GM18909 (cell line): Measurements from ENCODE around the gene CRPPA.
A peak's percentile ranks its signal among the peaks of the same experiment; 100 is the strongest.

Experiments
- ATAC-seq: cut with Tn5 transposase; IDR thresholded peaks from one replicate; pipeline ENCODE4 v1.9.1; 2021; ENCODE audit warnings: mild to moderate bottlenecking; ENCODE audit not compliant: unreplicated experiment, poor library complexity

CRPPA gene

DNA sequence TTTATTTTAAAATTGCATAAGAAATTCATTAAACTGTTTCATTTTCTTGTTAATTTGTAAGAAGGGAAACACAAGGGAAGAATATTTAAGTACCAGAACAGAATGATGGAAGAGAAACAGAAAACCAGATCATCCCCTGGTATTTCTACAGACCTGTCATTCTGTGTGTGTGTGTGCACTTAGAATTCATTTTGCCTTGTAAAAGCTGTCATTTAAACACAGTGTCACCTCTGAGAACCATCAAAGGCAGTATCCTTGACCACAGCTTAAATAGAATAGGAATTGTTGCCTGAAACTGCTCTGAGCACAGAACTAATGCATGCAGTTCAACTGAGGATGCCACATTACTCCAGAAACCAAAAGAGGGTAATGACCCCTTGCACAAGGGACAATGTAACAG lies 6.8 kb upstream of the CRPPA start:
- no peak for ATAC-seq

GRCh38 chr7:16423761-16424160 lies 2.4 kb upstream of the CRPPA start:
- ATAC-seq, result no peak

- no peak for ATAC-seq
Measured at GRCh38 chr7:16422917-16423316, 1.6 kb upstream of the CRPPA start.

GRCh38 chr7:16422103-16422435 lies 731 bp upstream of the CRPPA start:
- ATAC-seq, result no peak

DNA sequence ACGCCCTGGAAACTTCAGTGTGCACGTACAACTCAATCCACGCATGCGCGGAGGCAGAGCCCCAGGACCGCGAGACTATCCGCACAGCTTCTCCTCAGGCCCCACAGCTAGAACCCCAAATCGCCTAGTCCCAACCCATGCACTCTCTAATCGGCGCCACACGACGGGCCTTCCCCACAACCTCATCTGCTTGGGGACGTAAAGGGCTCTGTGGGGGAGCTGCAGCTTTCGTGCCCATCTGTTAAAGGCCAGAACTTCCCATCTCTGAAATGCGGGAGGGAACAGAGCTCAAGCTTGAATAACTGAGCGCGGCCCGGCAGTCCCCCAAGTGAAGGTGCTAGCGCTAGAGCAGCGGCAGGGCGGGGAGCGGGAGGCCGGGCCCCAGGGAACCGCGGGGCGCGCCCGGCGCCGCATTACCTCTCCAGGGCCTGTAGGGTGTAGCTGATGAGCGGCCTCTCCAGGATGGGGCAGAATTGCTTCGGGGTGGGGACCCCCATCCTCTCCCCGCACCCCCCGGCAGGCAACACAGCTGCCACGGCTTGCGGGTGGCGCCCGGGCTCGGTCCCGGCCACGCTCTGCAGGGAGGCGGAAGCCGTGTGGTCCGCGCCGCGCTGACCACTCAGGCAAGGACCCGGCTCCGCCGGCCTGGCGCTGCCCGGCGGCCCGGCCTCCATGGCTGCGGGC lies 547 bp downstream of the CRPPA start:
- peak; percentile 91 for ATAC-seq

- no peak for ATAC-seq
Measured at GRCh38 chr7:16420329-16420648, 1.0 kb downstream of the CRPPA start.

- ATAC-seq, result no peak
Measured at GRCh38 chr7:16419859-16420258, 1.5 kb downstream of the CRPPA start.

DNA sequence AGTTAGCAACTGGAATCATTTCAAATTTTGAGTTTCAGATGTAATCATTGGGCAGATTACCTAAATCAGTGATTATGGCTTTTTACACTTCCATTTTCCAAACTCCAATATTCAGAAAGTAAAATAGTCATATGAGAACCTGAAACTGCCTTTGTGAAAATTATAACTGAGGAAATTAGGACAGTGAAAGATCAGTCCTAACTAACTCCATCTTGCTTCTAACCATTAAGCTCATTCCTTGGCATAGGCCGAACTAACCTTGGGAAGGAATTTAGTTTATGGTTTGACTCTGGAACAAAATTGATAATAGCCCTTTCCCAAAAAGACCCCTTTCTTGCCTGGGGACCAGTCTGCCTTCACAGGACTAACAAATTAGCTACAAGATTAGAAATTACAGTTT lies 2.2 kb downstream of the CRPPA start:
- no peak for ATAC-seq

- no peak for ATAC-seq
Measured at GRCh38 chr7:16417906-16418305, 3.4 kb downstream of the CRPPA start.

DNA sequence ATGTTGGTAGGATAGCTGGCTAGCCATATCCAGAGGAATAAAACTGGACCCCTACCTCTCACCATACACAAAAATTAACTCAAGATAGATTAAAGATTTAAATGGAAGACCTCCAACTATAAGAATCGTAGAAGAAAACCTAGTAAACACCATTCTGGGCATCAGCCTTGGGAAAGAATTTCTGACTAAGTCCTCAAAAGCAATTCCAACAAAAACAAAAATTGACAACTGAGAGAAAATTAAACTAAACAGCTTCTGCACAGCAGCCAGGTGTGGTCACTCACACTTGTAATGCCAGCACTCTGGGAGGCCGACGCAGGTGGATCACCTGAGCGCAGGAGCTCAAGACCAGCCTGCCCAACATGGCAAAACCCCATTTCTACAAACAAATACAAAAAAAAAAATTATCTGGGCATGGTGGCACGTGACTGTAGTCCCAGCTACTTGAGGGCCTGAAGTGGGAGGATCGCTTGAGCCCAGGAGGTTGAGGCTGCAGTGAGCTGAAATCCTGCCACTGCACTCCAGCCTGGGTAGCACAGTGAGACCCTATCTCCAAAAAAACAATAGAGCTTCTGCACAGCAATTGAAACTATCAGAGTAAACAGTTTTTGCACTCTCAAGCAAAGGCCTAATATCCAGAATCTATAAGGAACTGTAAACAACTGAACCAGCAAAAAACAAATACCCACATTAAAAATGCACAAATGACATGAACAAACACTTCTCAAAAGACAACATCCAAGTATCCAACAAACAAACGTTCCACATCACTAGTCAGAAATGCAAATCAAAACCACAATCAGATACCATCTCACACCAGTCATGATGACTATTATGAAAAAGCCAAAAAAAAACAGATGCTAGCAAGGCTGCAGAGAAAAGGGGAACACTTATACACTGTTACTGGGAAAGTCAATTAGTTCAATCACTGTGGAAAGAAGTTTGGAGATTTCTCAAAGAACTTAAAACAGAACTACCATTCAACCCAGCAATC lies 4.8 kb downstream of the CRPPA start:
- ATAC-seq, result no peak

DNA sequence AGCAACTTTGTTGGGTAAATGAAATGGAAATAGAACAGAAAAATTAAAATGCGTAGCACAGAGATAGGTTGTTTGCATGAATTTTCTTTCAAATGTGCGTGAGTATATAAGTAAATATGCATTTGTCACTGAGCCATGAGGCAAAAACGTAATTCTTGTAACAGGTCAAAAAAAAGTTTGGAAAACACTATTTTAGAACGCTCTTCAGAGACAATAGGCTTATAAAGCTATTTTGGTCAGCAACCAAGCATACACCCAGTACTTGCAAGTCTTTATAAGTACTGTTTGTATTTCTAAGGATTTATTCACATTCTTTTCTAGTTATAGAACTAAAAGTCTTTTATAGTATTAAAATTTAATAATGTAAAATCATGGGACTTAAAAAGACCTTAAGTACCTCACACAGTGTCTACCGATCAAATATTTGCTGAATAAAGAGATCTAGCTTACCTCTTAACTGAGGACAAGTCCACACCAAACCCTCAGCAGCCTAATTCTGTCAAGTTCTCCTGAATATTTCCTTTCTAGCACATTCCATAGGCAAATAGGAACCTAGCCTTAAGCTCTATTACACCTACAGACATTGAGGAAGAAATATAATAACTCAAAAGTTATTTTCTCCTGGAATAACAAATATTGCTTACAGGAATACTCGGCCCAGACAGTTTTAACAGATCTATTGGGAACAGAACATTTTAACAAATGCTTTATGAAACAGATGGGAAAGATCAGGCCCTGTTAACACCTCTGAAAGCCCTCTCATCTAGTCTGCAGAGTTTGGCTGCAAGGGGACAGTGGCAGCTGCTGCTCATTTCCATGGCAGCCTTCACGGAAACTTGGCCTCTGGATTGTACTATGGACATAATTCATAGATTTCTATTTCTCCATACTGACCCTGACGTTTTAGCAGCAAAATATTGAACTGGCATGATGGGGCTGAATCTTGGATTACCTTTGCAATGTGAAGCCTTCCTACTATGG lies 8.8 kb downstream of the CRPPA start:
- no peak for ATAC-seq

DNA sequence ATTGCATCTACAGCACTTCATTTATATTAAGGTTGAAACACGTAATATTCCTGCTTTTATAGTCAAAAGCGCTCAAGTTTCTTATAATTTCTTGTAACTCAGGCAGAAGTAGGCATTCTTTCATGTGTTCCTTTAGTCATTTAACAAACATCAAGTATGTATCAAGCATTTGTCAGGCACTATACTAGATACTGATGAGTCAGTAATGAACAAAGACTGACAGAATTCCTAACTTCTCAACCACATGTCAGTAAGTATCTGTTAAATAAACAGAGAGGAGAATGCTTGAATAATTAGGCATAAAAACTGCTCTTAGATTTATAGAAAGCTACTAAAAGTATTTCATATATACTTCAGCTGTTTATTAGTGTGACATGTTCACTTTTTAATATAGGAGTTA lies 9.9 kb downstream of the CRPPA start:
- ATAC-seq, result no peak

DNA sequence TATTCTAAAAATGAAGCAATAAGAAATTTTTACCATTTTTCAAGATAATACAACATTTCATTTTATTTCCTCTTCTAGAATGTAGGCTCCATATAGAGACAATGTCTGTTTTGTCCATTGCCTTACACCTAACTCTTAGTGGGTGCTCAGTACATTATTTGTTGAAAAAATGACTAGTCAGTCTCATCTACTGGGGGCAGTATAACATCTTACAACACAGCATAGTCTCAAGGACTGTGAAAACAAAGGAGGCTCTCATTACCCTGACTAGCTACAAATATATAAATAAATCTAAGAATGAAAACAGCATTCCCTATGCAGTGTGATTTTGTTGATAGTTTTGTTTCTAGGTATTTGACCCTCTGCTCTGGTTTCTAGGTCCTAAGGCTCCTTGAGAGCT lies 11.6 kb downstream of the CRPPA start:
- ATAC-seq, result no peak

GRCh38 chr7:16404636-16405035 lies 16.7 kb downstream of the CRPPA start:
- ATAC-seq, result no peak

- ATAC-seq, result no peak
Measured at GRCh38 chr7:16403475-16403874, 17.9 kb downstream of the CRPPA start.

- no peak for ATAC-seq
Measured at GRCh38 chr7:16402940-16403339, 18.4 kb downstream of the CRPPA start.

GRCh38 chr7:16402091-16402490 lies 19.2 kb downstream of the CRPPA start:
- no peak for ATAC-seq

DNA sequence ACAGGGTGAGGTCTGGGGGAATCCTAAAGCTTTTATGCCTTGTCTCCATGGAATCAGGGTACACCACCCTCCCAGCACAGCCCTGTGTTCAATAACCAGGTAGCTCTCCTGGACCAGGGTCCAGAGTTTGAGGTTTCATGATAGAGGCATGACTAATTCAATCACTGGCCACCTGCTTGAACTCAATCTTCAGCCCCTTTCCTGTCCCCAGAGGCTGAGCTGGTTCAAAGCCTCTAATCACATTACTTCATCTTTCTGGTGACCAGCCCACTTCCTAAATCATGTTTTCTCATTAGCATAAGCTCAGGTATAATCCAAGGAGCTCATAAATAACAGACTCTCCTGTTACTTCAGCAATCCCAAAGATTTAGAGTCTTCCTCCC lies 20.5 kb downstream of the CRPPA start:
- no peak for ATAC-seq

- no peak for ATAC-seq
Measured at GRCh38 chr7:16399916-16400892, 21.1 kb downstream of the CRPPA start.
